Stimulated activated CD4-positive, alpha-beta T cell treated with anti-CD3 and anti-CD28 coated beads, Interleukin-15, amount 100 ng/mL, for 48 hours (primary cell): ENCODE results near the gene VDAC1.
"Not testable (repeated sequence)": the region's sequence is repeated elsewhere in the genome, so short reads cannot be mapped to it uniquely, and the experiment has no call there.

Experiments
- DNase-seq, 2 donors: peaks; one replicate each; pipeline ENCODE4 v3.0.0-alpha.2; 2020; ENCODE audit warnings: low read depth in 2 of 2

Gene VDAC1

DNA sequence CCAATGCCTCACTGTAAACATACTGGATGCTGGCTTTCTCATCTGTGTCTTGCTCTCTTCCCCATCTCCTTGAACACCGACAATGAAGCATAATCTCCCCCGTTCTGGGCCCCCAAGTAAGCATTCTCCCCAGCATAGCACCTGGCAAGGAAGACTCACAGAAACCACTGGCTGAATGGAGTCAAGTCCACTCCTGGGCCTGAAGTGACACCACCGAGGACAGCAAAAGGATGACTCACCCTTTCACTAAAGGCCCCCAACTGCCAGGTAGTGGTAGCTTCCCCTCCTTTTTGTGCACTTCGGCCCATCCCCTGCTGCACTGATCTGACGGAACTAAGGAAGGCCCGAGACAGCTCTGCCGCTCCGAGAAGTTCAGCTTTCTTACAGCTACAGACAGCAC lies 9.4 kb downstream of the VDAC1 start:
- no peak for DNase-seq

DNA sequence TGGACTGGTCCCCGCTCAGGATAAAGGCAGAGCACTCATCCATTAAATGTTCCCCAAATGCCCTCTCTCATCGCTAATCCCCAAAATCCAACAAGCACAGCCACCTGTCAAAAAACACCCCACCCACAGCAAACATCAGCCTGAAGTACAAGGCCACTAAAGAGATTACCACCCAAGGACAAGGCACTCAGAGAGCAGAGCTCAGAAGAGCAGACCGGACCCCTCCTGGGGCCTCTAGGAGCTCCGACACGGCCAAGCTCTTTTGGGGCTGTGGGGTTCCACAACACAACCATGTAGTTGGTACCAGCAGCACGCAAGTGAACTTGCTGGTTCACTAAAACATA lies 9.8 kb downstream of the VDAC1 start:
- no peak for DNase-seq

DNA sequence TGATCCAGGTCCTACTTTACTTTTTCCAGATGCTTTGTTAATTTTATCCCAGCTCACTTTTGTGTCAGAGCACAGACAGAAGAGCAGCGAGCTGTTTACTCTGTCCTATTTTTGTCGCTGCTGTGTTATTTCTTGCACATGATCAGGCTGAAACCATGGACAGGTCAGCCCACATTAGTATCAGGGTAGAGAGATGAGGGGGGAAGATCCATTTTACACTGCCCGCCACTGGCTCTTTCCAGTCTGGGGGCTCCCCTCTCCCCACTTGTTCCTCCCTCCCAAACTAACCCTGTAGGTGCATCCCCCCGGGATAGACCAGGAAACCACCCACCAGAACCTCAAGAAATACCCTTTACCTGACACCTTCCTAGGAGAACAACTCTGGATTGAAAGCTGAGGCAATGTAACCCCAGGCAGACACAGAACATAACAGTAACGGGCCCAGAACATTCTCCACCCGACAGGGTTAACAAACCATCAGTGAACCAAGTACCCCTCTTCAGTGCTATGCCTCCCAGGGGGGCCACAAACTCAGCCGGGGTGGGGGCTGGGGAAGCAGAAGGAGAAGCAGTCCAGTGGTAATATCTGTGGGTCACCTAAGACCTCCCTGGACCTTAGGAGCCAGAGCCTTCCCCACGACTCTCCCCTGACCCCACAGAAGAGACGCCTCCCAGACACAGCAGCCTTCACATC lies 10.3 kb downstream of the VDAC1 start:
- no peak for DNase-seq

DNA sequence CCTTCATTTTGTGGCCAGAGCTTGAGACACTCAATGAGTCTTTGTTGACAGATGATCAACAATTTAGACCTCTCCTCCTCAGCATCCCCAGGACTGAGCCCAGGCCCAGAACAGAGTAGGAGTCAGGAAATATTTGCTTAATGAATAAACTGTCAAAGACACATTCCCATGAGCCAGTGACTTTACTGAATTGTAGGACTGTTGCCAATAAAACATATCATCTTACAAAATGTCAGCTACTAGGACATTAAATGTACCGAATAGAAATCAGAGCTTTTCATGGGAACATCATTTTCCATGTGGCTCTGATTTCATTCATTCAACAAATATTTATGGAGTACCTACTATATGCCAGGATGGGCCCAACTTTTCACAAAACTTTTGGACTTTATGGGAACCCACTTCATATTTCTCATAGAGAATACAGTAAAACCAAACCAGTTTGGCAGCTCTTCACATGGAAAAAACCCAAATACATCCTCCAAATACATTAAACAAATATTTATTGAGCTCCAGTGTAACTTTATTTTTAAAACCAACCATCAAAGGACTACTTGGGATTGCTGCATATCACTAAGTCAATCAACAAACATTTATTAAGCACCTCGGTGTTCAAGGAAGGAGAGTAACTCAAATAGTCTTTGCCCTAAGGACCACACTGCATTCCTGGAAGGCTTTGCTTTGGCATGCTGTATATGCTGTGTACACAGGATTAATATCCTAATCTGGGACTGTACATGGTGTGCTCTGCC lies 11.4 kb downstream of the VDAC1 start:
- DNase-seq = no peak

DNA sequence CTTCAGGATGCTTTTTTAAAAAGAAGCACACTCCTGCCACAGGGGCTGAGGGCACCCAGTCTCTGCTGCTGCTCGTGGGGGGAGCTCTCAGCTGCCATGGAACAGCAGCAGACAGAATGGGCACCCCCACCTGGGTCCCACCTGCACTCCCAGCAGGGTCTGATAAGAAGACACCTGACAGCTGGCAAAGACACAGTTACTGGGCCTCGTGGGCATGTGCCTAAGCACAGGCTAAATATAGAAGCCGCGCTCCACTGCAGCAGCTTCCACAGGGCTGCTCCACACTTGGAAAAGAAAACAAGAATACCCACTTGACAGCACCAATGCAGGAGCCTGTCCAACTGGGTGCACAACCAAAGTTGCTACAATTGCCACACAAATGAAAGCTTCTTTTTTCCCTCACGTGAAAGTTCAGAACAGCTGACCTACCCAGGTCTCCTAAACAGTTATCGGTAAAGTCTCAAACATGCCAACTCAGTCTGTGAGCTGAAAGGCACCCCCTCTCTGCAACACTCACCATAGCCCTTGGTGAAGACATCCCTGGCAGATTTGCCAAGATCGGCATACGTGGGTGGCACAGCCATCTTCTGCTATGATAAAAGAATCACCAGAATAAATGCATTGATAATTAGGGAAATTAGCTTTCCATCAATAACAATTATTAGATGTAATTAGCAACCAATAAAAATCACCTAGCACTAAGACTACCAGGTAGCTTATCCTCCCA lies 12.2 kb downstream of the VDAC1 start:
- DNase-seq = no peak

DNA sequence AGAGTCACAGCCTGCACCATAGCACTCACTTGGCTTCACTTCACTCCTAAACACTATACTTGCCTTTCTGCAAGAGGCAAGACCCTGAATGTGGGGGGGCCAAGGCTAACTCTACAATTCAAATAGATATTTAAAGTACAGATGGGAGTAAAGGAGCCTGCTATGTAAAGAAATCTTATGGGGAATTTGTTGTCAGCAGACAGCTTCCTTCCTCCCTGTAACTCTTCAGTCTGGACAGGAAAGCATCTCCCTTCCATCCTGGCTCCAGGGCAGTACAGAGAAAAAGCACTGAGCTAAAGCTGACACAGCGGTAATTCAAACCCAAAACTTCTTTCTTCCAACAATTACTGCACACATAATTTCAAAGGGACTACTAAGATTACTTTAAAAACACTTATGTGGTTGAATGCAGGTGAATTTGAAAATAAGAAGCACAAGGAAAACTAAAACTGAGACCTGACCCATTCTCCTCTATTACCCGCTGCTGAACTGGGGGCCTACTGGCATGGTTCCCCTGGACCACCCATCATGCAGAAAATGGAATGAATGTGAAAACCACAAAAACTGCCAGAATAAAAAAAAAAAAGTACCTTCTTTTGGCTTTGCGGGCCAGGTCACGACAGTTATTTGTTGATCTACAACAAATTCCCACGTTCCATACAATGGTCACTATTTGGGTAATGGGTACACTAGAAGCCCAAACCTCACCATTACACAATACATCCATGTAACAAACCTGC lies 13.4 kb downstream of the VDAC1 start:
- DNase-seq = no peak

DNA sequence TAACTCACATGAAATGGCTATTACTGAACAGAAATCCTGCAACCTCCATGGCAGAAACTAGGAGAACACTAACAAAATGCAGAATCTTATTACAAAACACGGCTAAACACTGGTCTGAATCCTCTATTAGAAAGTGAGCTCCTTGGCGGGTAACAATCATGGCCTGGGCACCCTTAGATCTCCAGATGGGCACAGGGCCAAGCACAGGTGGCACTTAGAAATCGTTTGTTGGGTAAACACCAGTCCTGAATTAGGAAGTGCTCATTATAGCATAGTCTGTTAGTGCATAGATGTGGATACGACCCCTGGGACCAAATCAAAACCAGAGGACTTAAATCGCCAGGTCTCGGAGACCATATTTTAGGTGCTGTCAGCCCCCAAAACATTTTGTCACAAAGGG lies 14.4 kb downstream of the VDAC1 start:
- DNase-seq = no peak

DNA sequence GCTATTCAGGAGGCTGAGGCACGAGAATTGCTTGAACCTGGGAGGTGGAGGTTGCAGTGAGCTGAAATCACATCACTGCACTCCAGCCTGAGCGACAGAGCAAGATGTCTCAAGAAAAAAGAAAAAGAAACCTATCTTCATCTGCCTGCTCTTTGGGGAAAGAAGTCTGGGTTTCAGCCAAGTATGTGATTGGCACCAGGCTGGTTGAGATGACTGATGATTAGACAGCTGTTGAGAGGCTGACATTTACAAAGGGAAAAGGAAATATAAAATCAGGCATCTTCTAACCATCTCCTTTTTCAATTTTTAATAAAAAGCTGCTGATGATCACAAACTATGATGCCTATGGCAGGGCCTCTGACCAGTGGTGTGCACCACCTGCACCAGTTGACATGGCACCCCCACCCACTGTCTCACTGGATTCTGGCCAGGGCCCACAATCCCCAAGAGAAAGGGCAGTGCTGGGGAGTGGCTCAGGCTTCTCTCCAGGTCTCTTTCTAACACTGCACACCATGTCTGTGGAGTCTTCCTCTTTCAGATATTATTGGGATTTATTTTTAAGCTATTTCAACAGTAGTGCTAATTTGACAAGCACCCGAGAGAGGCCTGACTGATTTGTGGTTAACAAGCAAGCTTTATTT lies 19.1 kb downstream of the VDAC1 start:
- DNase-seq = no peak

DNA sequence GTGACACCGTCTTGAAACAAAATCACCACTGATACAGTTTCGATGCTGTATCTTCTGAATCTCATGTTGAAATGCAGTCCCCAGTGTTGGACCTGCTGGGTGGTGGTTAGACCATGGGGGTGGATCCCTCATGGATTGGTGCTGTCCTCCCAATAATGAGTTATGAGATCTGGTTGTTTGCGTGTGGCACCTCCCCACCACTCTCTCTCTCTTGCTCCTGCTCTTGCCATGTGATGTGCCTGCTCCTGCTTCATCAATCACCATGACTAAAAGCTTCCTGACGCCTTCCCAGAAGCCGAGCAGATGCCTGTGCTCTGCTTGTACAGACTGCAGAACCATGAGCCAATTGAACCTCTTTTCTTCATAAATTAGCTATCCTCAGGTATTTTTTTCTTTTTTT lies 21.1 kb downstream of the VDAC1 start:
- no peak for DNase-seq

DNA sequence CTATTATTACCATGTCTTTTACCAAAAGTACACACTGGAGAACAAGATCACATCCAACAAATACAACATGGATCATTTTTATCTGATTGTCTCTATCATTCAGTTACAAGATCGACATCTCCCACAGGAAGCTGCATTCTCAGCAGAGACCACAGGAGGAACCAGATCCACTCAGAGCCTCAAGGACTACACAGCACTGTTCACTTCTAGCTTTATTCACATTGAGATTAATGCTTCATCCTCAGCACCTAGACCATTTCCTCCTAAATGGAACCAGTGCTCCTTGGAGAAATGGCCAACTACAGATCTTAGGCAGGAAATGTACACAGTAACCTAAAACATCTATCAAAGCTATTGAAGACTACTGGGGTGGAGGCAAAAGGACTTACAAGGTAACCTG lies 23.1 kb downstream of the VDAC1 start:
- no peak for DNase-seq

DNA sequence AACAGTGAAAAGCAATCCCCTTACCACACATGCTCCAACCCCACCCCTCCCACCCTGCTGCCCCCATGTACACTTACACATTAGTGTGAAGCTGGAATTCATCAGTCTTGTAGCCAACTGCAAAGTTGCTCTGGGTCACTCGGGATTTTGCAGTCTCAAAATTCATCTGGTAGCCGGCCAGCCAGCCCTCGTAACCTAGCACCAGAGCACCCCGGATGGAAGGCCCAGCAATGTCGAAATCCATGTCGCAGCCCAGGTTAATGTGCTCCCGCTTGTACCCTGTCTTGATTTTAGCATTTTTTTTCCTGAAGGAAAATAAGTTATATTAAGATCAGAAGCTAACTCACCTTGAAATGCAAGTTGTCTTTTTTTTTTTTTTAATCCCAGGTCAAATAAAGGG lies 24.1 kb downstream of the VDAC1 start:
- DNase-seq = no peak

DNA sequence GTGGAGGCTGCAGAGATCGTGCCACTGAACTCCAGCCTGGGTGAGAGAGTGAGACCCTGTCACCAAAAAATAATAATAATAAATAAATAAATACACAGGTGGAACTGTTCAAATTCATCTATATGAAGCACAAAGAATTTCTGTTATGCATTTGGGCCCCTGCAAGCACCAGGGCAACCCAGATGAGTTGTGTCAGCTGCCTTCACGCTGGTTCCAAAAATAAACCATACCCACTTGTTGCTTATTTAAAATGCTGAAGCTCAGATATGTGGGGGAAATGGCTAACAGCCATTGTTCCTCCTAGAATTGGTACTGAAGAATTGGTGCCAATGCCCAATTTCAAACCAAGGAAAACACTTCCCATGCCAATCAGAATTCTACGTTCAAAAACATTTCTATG lies 25.8 kb downstream of the VDAC1 start:
- DNase-seq = no peak

DNA sequence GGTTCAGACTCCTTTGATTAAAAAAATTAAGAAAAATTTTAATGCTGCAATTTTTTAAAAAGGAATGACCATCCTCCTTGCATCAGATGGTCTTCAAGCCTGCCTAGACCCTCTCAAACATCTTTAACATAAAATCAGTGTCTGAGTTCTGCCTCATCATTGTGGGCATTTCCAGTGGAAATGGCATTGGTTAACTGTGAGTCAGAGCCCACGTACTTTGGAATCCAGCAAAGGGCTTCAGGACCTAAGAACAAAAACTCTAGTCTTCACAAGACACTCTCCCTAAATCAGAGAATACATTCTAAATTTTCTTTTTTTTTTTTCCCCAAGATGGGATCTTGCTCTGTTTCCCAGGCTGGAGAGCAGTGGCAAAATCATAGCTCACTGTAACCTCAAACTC lies 26.9 kb downstream of the VDAC1 start:
- no peak for DNase-seq

DNA sequence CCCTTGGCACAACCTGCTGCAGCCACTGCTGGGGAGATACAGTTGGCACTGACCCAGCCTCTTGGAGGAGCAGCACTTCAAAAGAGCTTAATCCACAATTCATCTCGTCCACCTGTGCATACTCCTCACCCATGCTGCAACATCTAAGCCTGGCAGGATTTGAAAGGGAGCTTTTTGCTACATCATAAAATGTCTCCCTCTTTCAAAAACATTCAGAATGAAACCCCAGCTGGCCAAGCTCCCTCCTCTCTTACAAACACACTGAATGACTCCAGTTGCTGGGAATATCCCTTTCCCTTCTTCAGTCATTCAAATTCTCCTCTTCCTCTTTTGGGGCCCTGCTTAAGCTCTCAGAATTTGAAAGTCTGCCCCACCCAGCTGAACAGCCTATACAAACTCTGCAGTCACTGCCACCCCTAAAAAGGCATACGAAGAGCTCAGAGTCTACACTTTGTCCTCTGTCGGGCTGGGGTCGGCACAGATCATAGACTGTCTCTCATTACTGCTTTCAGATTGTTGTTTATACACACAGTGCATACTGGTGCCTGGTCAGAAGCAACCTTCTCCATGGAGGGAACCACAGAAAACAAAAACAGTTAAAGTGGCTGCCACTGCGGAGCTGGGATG lies 27.5 kb downstream of the VDAC1 start:
- DNase-seq = no peak

DNA sequence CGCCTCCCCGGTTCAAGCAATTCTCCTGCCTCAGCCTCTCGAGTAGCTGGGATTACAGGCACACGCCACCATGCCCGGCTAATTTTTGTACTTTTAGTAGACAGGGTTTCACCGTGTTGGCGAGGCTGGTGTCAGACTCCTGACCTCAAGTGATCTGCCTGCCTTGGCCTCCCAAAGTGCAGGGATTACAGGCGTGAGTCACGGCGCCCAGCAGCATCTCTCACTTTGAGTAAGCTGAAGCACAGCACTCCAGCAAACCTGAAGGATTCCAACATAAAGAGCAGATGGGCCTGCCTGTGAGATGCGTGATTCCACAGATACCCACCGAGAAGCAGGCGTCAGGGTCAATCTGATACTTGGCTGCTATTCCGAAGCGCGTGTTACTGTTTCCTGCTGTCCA lies 29.2 kb downstream of the VDAC1 start:
- not testable (repeated sequence) for DNase-seq

DNA sequence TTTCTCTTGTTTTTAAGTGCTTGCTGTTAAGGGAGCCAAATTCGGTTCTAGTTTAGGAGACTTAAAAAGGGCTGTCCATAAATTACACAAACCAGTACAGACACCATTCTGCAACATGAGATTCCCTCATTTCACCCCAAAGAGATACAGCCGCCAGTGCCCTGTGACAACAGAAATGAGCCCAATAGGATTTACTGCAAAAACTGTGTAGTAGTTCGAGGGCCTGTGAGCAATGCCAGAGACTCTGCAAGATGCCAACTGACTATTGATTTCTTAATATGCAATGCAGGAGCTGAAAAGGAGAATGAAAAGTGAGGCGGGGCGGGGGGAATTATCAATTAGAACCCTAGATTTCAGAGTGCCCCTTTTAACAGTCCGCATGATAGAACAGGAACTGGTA lies 30.6 kb downstream of the VDAC1 start:
- DNase-seq = no peak

DNA sequence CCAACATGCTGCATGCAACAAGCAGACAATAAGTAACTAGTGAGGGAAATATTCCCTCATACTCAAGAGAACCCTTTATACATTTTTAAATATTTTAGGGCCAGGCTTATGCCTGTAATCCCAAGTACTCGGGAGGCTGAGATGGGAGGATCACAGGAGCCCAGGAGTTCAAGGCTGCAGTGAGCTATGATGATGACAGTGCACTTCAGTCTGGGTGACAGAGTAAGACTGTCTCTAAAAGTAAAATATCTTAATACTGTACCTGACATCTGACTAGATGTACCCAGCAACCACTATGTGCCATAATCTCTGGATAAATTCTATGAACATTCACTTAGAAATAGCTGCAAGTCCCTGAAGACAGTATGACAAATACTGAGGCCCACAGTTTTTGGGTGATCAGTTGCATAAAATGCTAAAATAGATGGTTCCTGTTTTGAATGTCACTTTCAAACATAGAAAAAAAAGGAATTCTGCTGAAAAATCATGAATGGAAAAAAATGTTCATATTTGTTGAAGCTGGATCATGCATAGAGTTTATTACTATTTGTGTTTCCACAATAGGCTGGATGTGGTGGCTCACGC lies 34.4 kb downstream of the VDAC1 start:
- DNase-seq = no peak

DNA sequence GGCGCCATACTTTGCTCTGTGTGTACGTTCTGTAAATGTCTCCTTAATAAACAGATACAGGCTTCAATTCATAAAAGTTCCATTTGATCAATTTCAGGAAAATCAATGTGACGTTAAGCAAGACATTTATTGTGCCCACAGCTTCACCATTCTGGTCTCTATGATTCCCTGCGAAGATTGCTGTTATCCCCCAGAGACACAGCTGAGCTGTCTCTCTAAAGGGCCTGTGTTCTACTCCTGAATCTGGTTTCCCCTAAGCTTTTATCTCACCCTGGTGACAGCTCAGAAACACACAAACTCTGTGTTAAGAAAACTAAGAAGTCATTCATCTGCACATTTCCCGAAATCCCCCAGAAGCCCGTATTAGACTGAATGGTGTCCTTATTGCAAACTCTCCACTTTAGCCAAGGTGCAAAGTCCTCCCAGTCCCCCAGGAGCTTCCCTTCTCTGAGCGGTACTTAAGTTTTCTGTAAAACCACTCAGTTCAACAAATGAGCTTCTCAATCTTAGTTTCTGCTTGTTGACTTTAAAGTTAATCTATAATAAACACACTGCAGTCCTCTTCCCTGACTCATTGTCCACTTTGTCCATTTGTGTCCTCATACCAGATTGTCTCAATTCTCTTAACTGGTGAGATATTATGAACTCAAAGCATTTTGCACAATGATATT lies 35.0 kb downstream of the VDAC1 start:
- DNase-seq = no peak

DNA sequence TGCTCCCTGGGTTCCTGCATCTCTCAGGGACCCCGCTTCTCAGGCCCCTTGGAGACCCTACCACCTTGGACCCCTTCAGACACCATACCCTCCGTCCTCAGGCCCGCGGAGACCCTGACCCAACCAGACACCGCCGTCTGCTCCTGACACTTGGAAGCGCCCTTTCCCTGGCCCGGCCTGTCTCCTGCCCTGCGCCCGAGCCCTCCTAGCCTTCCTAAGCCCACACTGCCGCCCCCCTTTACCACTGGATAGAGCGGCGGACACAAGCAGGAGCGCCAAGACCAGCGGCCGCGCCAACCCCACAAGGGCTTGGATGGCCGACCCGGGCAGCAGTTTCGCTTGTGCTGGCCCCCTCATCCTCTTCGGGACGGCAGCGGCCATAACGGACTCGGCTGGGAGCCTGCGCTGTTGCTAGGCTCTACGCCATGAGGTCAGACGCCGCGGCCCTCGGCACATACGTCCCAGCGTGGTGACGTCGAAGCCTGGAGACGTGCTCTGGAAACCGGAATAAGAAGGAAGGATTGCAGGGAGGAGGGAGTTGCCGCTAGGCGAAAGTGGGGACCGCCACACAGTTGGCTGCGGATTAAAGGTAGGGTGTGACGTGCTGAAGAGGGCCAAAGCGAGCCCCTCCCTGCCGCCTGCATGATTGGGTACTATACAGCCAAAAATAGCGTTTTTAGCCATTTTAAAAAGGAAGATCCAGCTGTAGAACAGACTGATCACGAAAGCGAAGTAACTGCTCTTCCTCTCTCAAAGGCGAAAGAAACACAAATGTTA lies 36.4 kb downstream of the VDAC1 start, which contains the start of gene C5orf15:
C5orf15 (minus strand) TSS at position 422 of the 777 bp plus-strand sequence; CDS start at position 381, 41 bp downstream.
- DNase-seq = peak; percentile 89 to 91
